ENCODE data around the gene TNFRSF19.
"Not testable (repeated sequence)": the region's sequence is repeated elsewhere in the genome, so short reads cannot be mapped to it uniquely, and the experiment has no call there.

TNFRSF19 gene

GRCh38 chr13:23570099-23570920 is at the start of gene TNFRSF19:
Gene TNFRSF19, plus strand, starts transcription at chr13:23570412. Its CDS starts 19,772 bp downstream, at chr13:23590184.
- H3K9ac ChIP-seq (ENCODE audit: insufficient read length): peak within 1 kb of the TSS; percentile 5
- peak within 1 kb of the TSS; percentile 40 for H3K4me3 ChIP-seq
- DNase-seq (ENCODE audit: low read depth, low spot score): no peak
- H3K9me3 ChIP-seq (ENCODE audit: low read depth, low read length): no peaks in the 10 kb centered on the region
- no peak within 1 kb of the TSS for H3K27ac ChIP-seq
- TF ChIP-seq EZH2 (IDR thresholded peaks at IDR 0.05) (no peak), FOXP2 (optimal IDR thresholded peaks at IDR 0.05; ENCODE audit: control extremely low read depth, extremely low read length, insufficient read depth) (no peak), POLR2AphosphoS5 (IDR thresholded peaks at IDR 0.05; ENCODE audit: borderline replicate concordance, low read depth, low read length) (no peak)
- no peaks in the 10 kb centered on the region for H3K36me3 ChIP-seq (ENCODE audit: insufficient read depth, low read length)

- H3K4me3 ChIP-seq; DNase-seq (ENCODE audit: low read depth, low spot score); H3K27ac ChIP-seq: not testable (repeated sequence)
Observed at GRCh38 chr13:23529926-23530325, 40.3 kb upstream of the TNFRSF19 start.

GRCh38 chr13:23531446-23531845 is 38.8 kb upstream of the TNFRSF19 start:
- Histone ChIP-seq H3K36me3 (ENCODE audit: insufficient read depth, low read length) (no peaks in the 10 kb centered on the region), H3K9ac (ENCODE audit: insufficient read length) (no peak overlapping the region), H3K4me3 (no peak overlapping the region), H3K9me3 (ENCODE audit: low read depth, low read length) (no peaks in the 10 kb centered on the region), H3K27ac (no peak overlapping the region)
- no peak for DNase-seq (ENCODE audit: low read depth, low spot score)
- TF ChIP-seq POLR2AphosphoS5 (IDR thresholded peaks at IDR 0.05; ENCODE audit: borderline replicate concordance, low read depth, low read length) (no peak), FOXP2 (optimal IDR thresholded peaks at IDR 0.05; ENCODE audit: control extremely low read depth, extremely low read length, insufficient read depth) (no peak), EZH2 (IDR thresholded peaks at IDR 0.05) (no peak)

More at GRCh38 chr13:23529926-23530325, 40.3 kb upstream of the TNFRSF19 start:
- H3K9ac ChIP-seq (ENCODE audit: insufficient read length); H3K9me3 ChIP-seq (ENCODE audit: low read depth, low read length); H3K36me3 ChIP-seq (ENCODE audit: insufficient read depth, low read length): not testable (repeated sequence)

- TF ChIP-seq EZH2 (IDR thresholded peaks at IDR 0.05): no peak
- TF ChIP-seq POLR2AphosphoS5 (IDR thresholded peaks at IDR 0.05; ENCODE audit: borderline replicate concordance, low read depth, low read length): no peak
- TF ChIP-seq FOXP2 (optimal IDR thresholded peaks at IDR 0.05; ENCODE audit: control extremely low read depth, extremely low read length, insufficient read depth): no peak
- Histone ChIP-seq H3K9ac (ENCODE audit: insufficient read length) (no peak overlapping the region), H3K9me3 (ENCODE audit: low read depth, low read length) (no peaks in the 10 kb centered on the region), H3K27ac (no peak overlapping the region), H3K36me3 (ENCODE audit: insufficient read depth, low read length) (no peaks in the 10 kb centered on the region), H3K4me3 (no peak overlapping the region)
- DNase-seq (ENCODE audit: low read depth, low spot score): no peak
Observed at GRCh38 chr13:23534090-23534489, 36.1 kb upstream of the TNFRSF19 start.

GRCh38 chr13:23541221-23541824 is 28.9 kb upstream of the TNFRSF19 start:
- no peak for DNase-seq (ENCODE audit: low read depth, low spot score)

GRCh38 chr13:23544668-23545067 is 25.5 kb upstream of the TNFRSF19 start:
- TF ChIP-seq EZH2 (IDR thresholded peaks at IDR 0.05) (no peak), POLR2AphosphoS5 (IDR thresholded peaks at IDR 0.05; ENCODE audit: borderline replicate concordance, low read depth, low read length) (no peak), FOXP2 (optimal IDR thresholded peaks at IDR 0.05; ENCODE audit: control extremely low read depth, extremely low read length, insufficient read depth) (no peak)

More at GRCh38 chr13:23541221-23541824, 28.9 kb upstream of the TNFRSF19 start:
- Histone ChIP-seq H3K36me3 (ENCODE audit: insufficient read depth, low read length) (no peaks in the 10 kb centered on the region), H3K9me3 (ENCODE audit: low read depth, low read length) (no peaks in the 10 kb centered on the region), H3K4me3 (no peak overlapping the region), H3K27ac (no peak overlapping the region), H3K9ac (ENCODE audit: insufficient read length) (no peak overlapping the region)
- TF ChIP-seq EZH2 (IDR thresholded peaks at IDR 0.05) (no peak), FOXP2 (optimal IDR thresholded peaks at IDR 0.05; ENCODE audit: control extremely low read depth, extremely low read length, insufficient read depth) (no peak), POLR2AphosphoS5 (IDR thresholded peaks at IDR 0.05; ENCODE audit: borderline replicate concordance, low read depth, low read length) (no peak)

GRCh38 chr13:23547000-23547590 is 23.1 kb upstream of the TNFRSF19 start:
- TF ChIP-seq EZH2 (IDR thresholded peaks at IDR 0.05) (no peak), POLR2AphosphoS5 (IDR thresholded peaks at IDR 0.05; ENCODE audit: borderline replicate concordance, low read depth, low read length) (no peak), FOXP2 (optimal IDR thresholded peaks at IDR 0.05; ENCODE audit: control extremely low read depth, extremely low read length, insufficient read depth) (no peak)
- no peak overlapping the region for H3K9ac ChIP-seq (ENCODE audit: insufficient read length)
- H3K9me3 ChIP-seq (ENCODE audit: low read depth, low read length): no peaks in the 10 kb centered on the region
- peak overlapping the region; percentile 58 for H3K4me3 ChIP-seq
- no peak for DNase-seq (ENCODE audit: low read depth, low spot score)
- H3K27ac ChIP-seq: no peak overlapping the region
- no peaks in the 10 kb centered on the region for H3K36me3 ChIP-seq (ENCODE audit: insufficient read depth, low read length)

More at GRCh38 chr13:23544668-23545067, 25.5 kb upstream of the TNFRSF19 start:
- H3K9me3 ChIP-seq (ENCODE audit: low read depth, low read length): no peaks in the 10 kb centered on the region
- H3K36me3 ChIP-seq (ENCODE audit: insufficient read depth, low read length): no peaks in the 10 kb centered on the region
- DNase-seq (ENCODE audit: low read depth, low spot score): no peak
- no peak overlapping the region for H3K27ac ChIP-seq
- no peak overlapping the region for H3K9ac ChIP-seq (ENCODE audit: insufficient read length)
- H3K4me3 ChIP-seq: no peak overlapping the region

- DNase-seq (ENCODE audit: low read depth, low spot score): no peak
- Histone ChIP-seq H3K9ac (ENCODE audit: insufficient read length) (no peak overlapping the region), H3K27ac (no peak overlapping the region), H3K9me3 (ENCODE audit: low read depth, low read length) (no peaks in the 10 kb centered on the region), H3K36me3 (ENCODE audit: insufficient read depth, low read length) (no peaks in the 10 kb centered on the region), H3K4me3 (no peak overlapping the region)
- no peak for TF ChIP-seq POLR2AphosphoS5 (IDR thresholded peaks at IDR 0.05; ENCODE audit: borderline replicate concordance, low read depth, low read length)
- TF ChIP-seq EZH2 (IDR thresholded peaks at IDR 0.05): no peak
- no peak for TF ChIP-seq FOXP2 (optimal IDR thresholded peaks at IDR 0.05; ENCODE audit: control extremely low read depth, extremely low read length, insufficient read depth)
Observed at GRCh38 chr13:23549724-23550123, 20.5 kb upstream of the TNFRSF19 start.
